ENCODE data around the gene IMP4. TPM values are rescaled to one million over a fixed set of nuclear protein-coding genes. Genes with fewer than 3 reads are reported as not detected.

Gene IMP4
- total and polyA plus RNA-seq, 10 of the 15 experiments (the other 5 are each of a cell fraction or from before 2014, with no cell fraction given), result 41.4 to 242 (median 166) TPM

GRCh38 chr2:130385709-130386108, 43.0 kb downstream of the IMP4 start:
- intact Hi-C loops (cut with micrococcal nuclease; ENCODE audit: unreplicated experiment) (no loop called here), in situ Hi-C loops (cut with MboI) (no loop called here)
- Histone ChIP-seq H3K36me3 (ENCODE audit: control insufficient read depth in 2 of 2, insufficient read depth in 2 of 2, low read length in 1 of 2) (no peaks in the 10 kb centered on the region), H3K4me2 (ENCODE audit: control insufficient read depth, insufficient read depth) (peak overlapping the region; percentile 71), H3K4me1 (ENCODE audit: control insufficient read depth, insufficient read depth, low read length) (peaks cover 53% of the 10 kb centered on the region), H2AFZ (ENCODE audit: control insufficient read depth, low read depth, low read length) (no peak overlapping the region; the same call in 1 of the 2 replicates), H3K27ac (ENCODE audit: control insufficient read depth, insufficient read depth) (peak overlapping the region; percentile 60), H3K27me3 (replicated peaks in 1 of 2; ENCODE audit: control insufficient read depth in 2 of 2, insufficient read depth in 2 of 2, low read length in 1 of 2) (no peaks in the 10 kb centered on the region), H3K79me2 (ENCODE audit: control insufficient read depth, insufficient read depth, low read length) (no peaks in the 10 kb centered on the region), H3K9ac (ENCODE audit: control insufficient read depth, insufficient read depth, low read length) (no peak overlapping the region), H3K9me3 (replicated peaks; ENCODE audit: control insufficient read depth, insufficient read depth, low read length) (no peaks in the 10 kb centered on the region), H4K20me1 (ENCODE audit: control insufficient read depth, insufficient read depth) (no peaks in the 10 kb centered on the region), H3K4me3 (no peak overlapping the region)
- POLR2A ChIA-PET, result interaction anchor here (0.8 to 1.3 kb wide), 2 partner anchors 9 to 13 kb away, joined by 4 to 5 read pairs; no protein-coding TSS in a partner anchor
- BruUV-seq (replicated peaks), result no TSS peak
- 0% methylated on average over 3 of the region's 3 CpGs for WGBS (ENCODE audit: insufficient coverage, insufficient replicate concordance, low lambda C conversion rate, missing lambda C conversion rate)
- CTCF ChIA-PET, result interaction anchor here (0.8 to 2.5 kb wide), 4 partner anchors 9 to 15 kb away, joined by 3 to 14 read pairs (median 4); no protein-coding TSS in a partner anchor
- no peak for FAIRE-seq
- ATAC-seq, result peak; percentile 71
- SMC1A ChIA-PET (ENCODE audit: uncharacterized antibody, unreplicated experiment), result interaction anchor here (0.6 to 1.6 kb wide), 4 partner anchors 9 to 50 kb away, joined by 3 to 7 read pairs (median 4); no protein-coding TSS in a partner anchor
- RAD21 ChIA-PET (ENCODE audit: unreplicated experiment), result interaction anchor here (1.3 kb wide), 1 partner anchor 12 kb away, joined by 6 read pairs; no protein-coding TSS in a partner anchor
- DNase-seq (ENCODE audit: low read depth, low spot score), result no peak
- TF ChIP-seq RAD21 (IDR thresholded peaks at IDR 0.05; ENCODE audit: insufficient read depth, low read depth, low read length), result no peak
- TF ChIP-seq PAX5 (IDR thresholded peaks at IDR 0.05; ENCODE audit: borderline replicate concordance, low read depth, low read length), result 0 out of 2 replicates have a peak, but pooled peaks have one; percentile 21
- 0 out of 2 replicates have a peak, but pooled peaks have one; percentile 37 for TF ChIP-seq CHD2 (IDR thresholded peaks at IDR 0.05; ENCODE audit: borderline replicate concordance, low read depth, low read length)
- TF ChIP-seq EED (IDR thresholded peaks at IDR 0.05; ENCODE audit: low read depth), result peak; percentile 70
- TF ChIP-seq TCF12 (IDR thresholded peaks at IDR 0.05; ENCODE audit: low read depth, low read length), result 0 out of 2 replicates have a peak, but pooled peaks have one; percentile 25
- TF ChIP-seq RUNX3 (IDR thresholded peaks at IDR 0.05; ENCODE audit: low read length), result peak; percentile 65
- peak; percentile 39; the same call in 1 of the 2 replicates for TF ChIP-seq NFIC (IDR thresholded peaks at IDR 0.05; ENCODE audit: low read depth, low read length)
- 0 out of 2 replicates have a peak, but pooled peaks have one; percentile 47 for TF ChIP-seq RELB (IDR thresholded peaks at IDR 0.05; ENCODE audit: low read depth)
- no peak for TF ChIP-seq CUX1 (IDR thresholded peaks at IDR 0.05; ENCODE audit: insufficient replicate concordance, low read depth, low read length)
- peak; percentile 94 for TF ChIP-seq SPI1 (IDR thresholded peaks at IDR 0.05; ENCODE audit: borderline replicate concordance, insufficient read depth, low read depth, low read length)
- TF ChIP-seq MTA3 (IDR thresholded peaks at IDR 0.05; ENCODE audit: borderline replicate concordance, low read length), result peak; percentile 65; the same call in 1 of the 2 replicates
- no peak for TF ChIP-seq ZNF207 (IDR thresholded peaks at IDR 0.05; ENCODE audit: borderline replicate concordance)
- TF ChIP-seq IRF4 (IDR thresholded peaks at IDR 0.05; ENCODE audit: low read depth, low read length), result peak; percentile 70; the same call in 1 of the 2 replicates
- peak; percentile 80 for TF ChIP-seq IKZF1 (conservative IDR thresholded peaks at IDR 0.05)
- TF ChIP-seq MTA2 (IDR thresholded peaks at IDR 0.05; ENCODE audit: low read depth), result peak; percentile 45; the same call in 1 of the 2 replicates
- no peak for TF ChIP-seq RB1 (IDR thresholded peaks at IDR 0.05; ENCODE audit: borderline replicate concordance)
- TF ChIP-seq IKZF2 (IDR thresholded peaks at IDR 0.05), result peak; percentile 89 to 90

All from GM12878 (cell line).